ENCODE measurements around the gene STX19. TPM values are rescaled to one million over a fixed set of nuclear protein-coding genes. Genes with fewer than 3 reads are reported as not detected.
A peak's percentile ranks its signal among the peaks of the same experiment; 100 is the strongest.
"Not testable (repeated sequence)": the region's sequence is repeated elsewhere in the genome, so short reads cannot be mapped to it uniquely, and the experiment has no call there.

STX19 gene
- total and polyA plus RNA-seq, 5 donors from 2014 or later = 0.95 TPM; not detected in 4

- DNase-seq (no peak), ATAC-seq (ENCODE audit: low read depth in 2 of 2) (no peak)
- no peak overlapping the region for H3K4me3 ChIP-seq (ENCODE audit: low read depth, low read length)
- Mint-ChIP-seq H3K27me3 (no peaks in the 10 kb centered on the region), H3K36me3 (peaks cover 7% of the 10 kb centered on the region), H3K27ac (no peak overlapping the region), H3K4me1 (peaks cover 0 to 5% (median 2%) of the 10 kb centered on the region in 4 donors), H3K4me3 (no peak overlapping the region), H3K9me3 (no peaks in the 10 kb centered on the region)
- no peak overlapping the region for H3K27ac ChIP-seq (ENCODE audit: insufficient read depth, low read length, poor library complexity, severe bottlenecking)
- no peaks in the 10 kb centered on the region for H3K9me3 ChIP-seq (ENCODE audit: control insufficient read depth in 2 of 2, low read length in 2 of 2)
- no peaks in the 10 kb centered on the region for H3K36me3 ChIP-seq (ENCODE audit: control insufficient read depth, insufficient read depth, low read length)
- H3K4me1 ChIP-seq (ENCODE audit: control insufficient read depth, insufficient read depth, low read length, poor library complexity, severe bottlenecking) = no peaks in the 10 kb centered on the region
- H3K27me3 ChIP-seq (ENCODE audit: control insufficient read depth, insufficient read depth, low read length) = no peaks in the 10 kb centered on the region
Measured at GRCh38 chr3:94049267-94049666, 20.9 kb upstream of the STX19 start.

- no peaks in the 10 kb centered on the region for H3K27me3 Mint-ChIP-seq
- no peak overlapping the region for H3K27ac ChIP-seq (ENCODE audit: insufficient read depth, low read length, poor library complexity, severe bottlenecking)
- no peak overlapping the region for H3K4me3 ChIP-seq (ENCODE audit: low read depth, low read length)
- no peak overlapping the region for H3K4me3 Mint-ChIP-seq
- peaks cover 0 to 1% (median 0%) of the 10 kb centered on the region in 7 donors for H3K9me3 Mint-ChIP-seq
- no peak for DNase-seq
- no peaks in the 10 kb centered on the region for H3K27me3 ChIP-seq (ENCODE audit: control insufficient read depth, insufficient read depth, low read length)
- no peaks in the 10 kb centered on the region for H3K9me3 ChIP-seq (ENCODE audit: control insufficient read depth in 2 of 2, low read length in 2 of 2)
- no peaks in the 10 kb centered on the region for H3K4me1 ChIP-seq (ENCODE audit: control insufficient read depth, insufficient read depth, low read length, poor library complexity, severe bottlenecking)
- no peak for ATAC-seq (ENCODE audit: low read depth in 2 of 2)
- H3K36me3 ChIP-seq (ENCODE audit: control insufficient read depth, insufficient read depth, low read length) = no peaks in the 10 kb centered on the region
- H3K36me3 Mint-ChIP-seq = peaks cover 3% of the 10 kb centered on the region
- peaks cover 0 to 4% (median 0%) of the 10 kb centered on the region in 4 donors for H3K4me1 Mint-ChIP-seq
- H3K27ac Mint-ChIP-seq = no peak overlapping the region
Measured at GRCh38 chr3:94046533-94046932, 18.1 kb upstream of the STX19 start.

- H3K27ac ChIP-seq (ENCODE audit: insufficient read depth, low read length, poor library complexity, severe bottlenecking); H3K27ac Mint-ChIP-seq; H3K27me3 ChIP-seq (ENCODE audit: control insufficient read depth, insufficient read depth, low read length); H3K9me3 Mint-ChIP-seq; H3K27me3 Mint-ChIP-seq; H3K4me3 ChIP-seq (ENCODE audit: low read depth, low read length); DNase-seq; H3K36me3 ChIP-seq (ENCODE audit: control insufficient read depth, insufficient read depth, low read length); ATAC-seq (ENCODE audit: low read depth in 2 of 2); H3K4me1 Mint-ChIP-seq; H3K4me3 Mint-ChIP-seq; H3K9me3 ChIP-seq (ENCODE audit: control insufficient read depth in 2 of 2, low read length in 2 of 2); H3K4me1 ChIP-seq (ENCODE audit: control insufficient read depth, insufficient read depth, low read length, poor library complexity, severe bottlenecking); H3K36me3 Mint-ChIP-seq: not testable (repeated sequence)
Measured at GRCh38 chr3:94044100-94044936, 15.9 kb upstream of the STX19 start.

- no peak overlapping the region for H3K4me3 Mint-ChIP-seq
- H3K27me3 Mint-ChIP-seq = no peaks in the 10 kb centered on the region
- peaks cover 0 to 4% (median 0%) of the 10 kb centered on the region in 4 donors for H3K4me1 Mint-ChIP-seq
- no peak overlapping the region for H3K27ac ChIP-seq (ENCODE audit: insufficient read depth, low read length, poor library complexity, severe bottlenecking)
- peaks cover 0 to 1% (median 0%) of the 10 kb centered on the region in 7 donors for H3K9me3 Mint-ChIP-seq
- H3K36me3 ChIP-seq (ENCODE audit: control insufficient read depth, insufficient read depth, low read length) = no peaks in the 10 kb centered on the region
- H3K4me1 ChIP-seq (ENCODE audit: control insufficient read depth, insufficient read depth, low read length, poor library complexity, severe bottlenecking) = no peaks in the 10 kb centered on the region
- DNase-seq (no peak), ATAC-seq (ENCODE audit: low read depth in 2 of 2) (no peak)
- no peak overlapping the region for H3K4me3 ChIP-seq (ENCODE audit: low read depth, low read length)
- H3K27me3 ChIP-seq (ENCODE audit: control insufficient read depth, insufficient read depth, low read length) = no peaks in the 10 kb centered on the region
- no peaks in the 10 kb centered on the region for H3K9me3 ChIP-seq (ENCODE audit: control insufficient read depth in 2 of 2, low read length in 2 of 2)
- H3K36me3 Mint-ChIP-seq = peaks cover 3% of the 10 kb centered on the region
- H3K27ac Mint-ChIP-seq = no peak overlapping the region
Measured at GRCh38 chr3:94043285-94043684, 14.9 kb upstream of the STX19 start.

GRCh38 chr3:94036909-94037507 lies 8.6 kb upstream of the STX19 start:
- ATAC-seq (ENCODE audit: low read depth in 2 of 2) = no peak
- Histone ChIP-seq H3K27me3 (ENCODE audit: control insufficient read depth, insufficient read depth, low read length) (no peaks in the 10 kb centered on the region), H3K27ac (ENCODE audit: insufficient read depth, low read length, poor library complexity, severe bottlenecking) (no peak overlapping the region), H3K4me3 (ENCODE audit: low read depth, low read length) (no peak overlapping the region), H3K9me3 (ENCODE audit: control insufficient read depth in 2 of 2, low read length in 2 of 2) (no peaks in the 10 kb centered on the region), H3K36me3 (ENCODE audit: control insufficient read depth, insufficient read depth, low read length) (no peaks in the 10 kb centered on the region), H3K4me1 (ENCODE audit: control insufficient read depth, insufficient read depth, low read length, poor library complexity, severe bottlenecking) (no peaks in the 10 kb centered on the region)
- no peak overlapping the region for H3K27ac Mint-ChIP-seq
- H3K36me3 Mint-ChIP-seq = peaks cover 5% of the 10 kb centered on the region
- peaks cover 0 to 9% (median 4%) of the 10 kb centered on the region in 4 donors for H3K4me1 Mint-ChIP-seq
- H3K4me3 Mint-ChIP-seq = no peak overlapping the region
- no peaks in the 10 kb centered on the region for H3K9me3 Mint-ChIP-seq
- DNase-seq = peak in 1 of 3 donors; percentile 29
- H3K27me3 Mint-ChIP-seq = no peaks in the 10 kb centered on the region

- Mint-ChIP-seq H3K36me3 (no peaks in the 10 kb centered on the region), H3K27ac (no peak overlapping the region), H3K27me3 (no peaks in the 10 kb centered on the region), H3K4me1 (no peaks in the 10 kb centered on the region), H3K9me3 (no peaks in the 10 kb centered on the region), H3K4me3 (no peak overlapping the region)
- Histone ChIP-seq H3K4me3 (ENCODE audit: low read depth, low read length) (no peak overlapping the region), H3K36me3 (ENCODE audit: control insufficient read depth, insufficient read depth, low read length) (no peaks in the 10 kb centered on the region), H3K27ac (ENCODE audit: insufficient read depth, low read length, poor library complexity, severe bottlenecking) (no peak overlapping the region), H3K27me3 (ENCODE audit: control insufficient read depth, insufficient read depth, low read length) (no peaks in the 10 kb centered on the region), H3K4me1 (ENCODE audit: control insufficient read depth, insufficient read depth, low read length, poor library complexity, severe bottlenecking) (no peaks in the 10 kb centered on the region), H3K9me3 (ENCODE audit: control insufficient read depth in 2 of 2, low read length in 2 of 2) (no peaks in the 10 kb centered on the region)
- ATAC-seq (ENCODE audit: low read depth in 2 of 2) (no peak), DNase-seq (no peak)
Measured at GRCh38 chr3:94026623-94027022, 1.8 kb downstream of the STX19 start.

- no peak for ATAC-seq (ENCODE audit: low read depth in 2 of 2)
- Histone ChIP-seq H3K36me3 (ENCODE audit: control insufficient read depth, insufficient read depth, low read length) (no peaks in the 10 kb centered on the region), H3K27me3 (ENCODE audit: control insufficient read depth, insufficient read depth, low read length) (no peaks in the 10 kb centered on the region)
Measured at GRCh38 chr3:94024385-94024784, 4.0 kb downstream of the STX19 start.

More at GRCh38 chr3:94024385-94024784, 4.0 kb downstream of the STX19 start:
- H3K27me3 Mint-ChIP-seq = no peaks in the 10 kb centered on the region
- Histone ChIP-seq H3K9me3 (ENCODE audit: control insufficient read depth in 2 of 2, low read length in 2 of 2) (no peaks in the 10 kb centered on the region), H3K4me1 (ENCODE audit: control insufficient read depth, insufficient read depth, low read length, poor library complexity, severe bottlenecking) (no peaks in the 10 kb centered on the region), H3K27ac (ENCODE audit: insufficient read depth, low read length, poor library complexity, severe bottlenecking) (no peak overlapping the region), H3K4me3 (ENCODE audit: low read depth, low read length) (no peak overlapping the region)
- H3K4me3 Mint-ChIP-seq = no peak overlapping the region
- no peak overlapping the region for H3K27ac Mint-ChIP-seq
- DNase-seq = no peak
- H3K4me1 Mint-ChIP-seq = peaks cover 0 to 2% (median 1%) of the 10 kb centered on the region in 4 donors
- H3K9me3 Mint-ChIP-seq = no peaks in the 10 kb centered on the region
- H3K36me3 Mint-ChIP-seq = peaks cover 4% of the 10 kb centered on the region
